CD4-positive, alpha-beta T cell treated with Interleukin-12 subunit alpha and Interleukin-12 subunit beta, for 1 hour (primary cell): ENCODE measurements around the gene GCK.
"Not testable (repeated sequence)": the region's sequence is repeated elsewhere in the genome, so short reads cannot be mapped to it uniquely, and the experiment has no call there.

Source experiments
- DNase-seq: peaks from one replicate; pipeline ENCODE4 v3.0.0-alpha.2; 2020

Gene GCK

DNA sequence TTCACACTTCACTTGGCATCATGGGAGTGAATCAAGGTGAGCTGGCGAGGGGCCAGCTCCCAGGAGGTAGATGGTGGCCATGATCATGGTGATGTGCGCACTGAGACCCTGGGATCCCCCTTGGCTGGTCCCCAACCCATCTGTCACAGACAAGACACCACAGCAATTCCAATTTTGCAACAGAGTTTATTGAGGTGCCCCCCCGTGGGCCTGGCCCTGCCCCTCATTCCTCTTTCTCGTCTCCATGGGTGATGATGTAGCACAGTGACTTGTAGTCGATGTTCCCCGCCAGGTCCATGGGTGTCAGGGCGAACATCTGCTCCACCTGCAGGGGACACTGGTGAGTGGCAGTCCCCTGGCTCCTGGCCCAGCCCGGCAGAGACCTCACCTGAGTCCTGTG lies 50.5 kb downstream of the GCK start:
- DNase-seq: no peak

DNA sequence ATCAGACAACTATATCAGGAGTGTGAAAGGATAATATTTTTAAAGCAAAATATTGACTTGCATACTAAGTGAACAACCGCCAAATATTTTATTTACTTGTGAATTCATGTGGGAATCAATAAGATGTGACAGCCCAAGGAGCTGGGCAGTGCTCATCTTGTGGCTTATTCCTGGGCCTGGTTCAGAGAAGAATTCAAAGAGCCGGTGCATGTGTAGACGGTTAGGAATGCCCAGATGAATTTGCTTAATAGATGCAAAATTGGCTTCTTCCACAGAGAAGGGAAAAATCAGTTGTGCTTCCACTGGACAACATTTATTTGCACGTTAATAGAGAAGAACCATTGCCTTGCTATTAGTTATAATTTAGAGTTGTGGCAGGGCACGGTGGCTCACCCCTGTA lies 52.5 kb downstream of the GCK start:
- DNase-seq: no peak

DNA sequence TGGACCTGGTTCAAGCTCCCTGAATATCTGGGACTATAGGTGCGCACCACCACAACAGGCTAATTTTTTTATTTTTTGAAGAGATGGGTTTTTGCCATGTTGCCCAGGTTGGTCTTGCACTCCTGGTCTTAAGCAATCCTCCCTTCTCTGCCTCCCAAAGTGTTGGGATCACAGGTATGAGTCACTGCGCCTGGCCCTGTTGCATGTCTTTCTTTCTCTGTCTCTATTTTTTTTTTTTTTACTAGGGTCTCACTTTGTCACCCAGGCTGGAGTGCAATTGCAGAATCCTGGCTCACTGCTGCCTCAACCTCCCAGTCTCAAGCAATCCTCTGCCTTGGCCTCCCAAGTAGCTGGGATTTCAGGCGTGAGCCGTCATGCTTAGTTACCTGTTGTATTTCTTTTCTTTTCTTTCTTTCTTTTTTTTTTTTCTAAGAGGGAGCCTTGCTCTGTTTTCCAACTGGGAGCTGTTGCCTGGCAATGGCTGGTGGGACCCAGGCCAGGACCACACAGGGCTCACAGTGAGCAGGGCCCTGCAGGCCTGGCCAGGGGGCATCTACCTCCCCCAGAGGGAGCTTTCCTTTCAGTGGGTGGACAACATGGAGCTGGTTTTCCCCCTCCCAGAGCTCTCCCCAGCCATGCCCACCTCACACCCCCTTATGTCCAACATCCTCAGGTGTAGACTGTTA lies 54.2 kb downstream of the GCK start:
- DNase-seq: no peak

DNA sequence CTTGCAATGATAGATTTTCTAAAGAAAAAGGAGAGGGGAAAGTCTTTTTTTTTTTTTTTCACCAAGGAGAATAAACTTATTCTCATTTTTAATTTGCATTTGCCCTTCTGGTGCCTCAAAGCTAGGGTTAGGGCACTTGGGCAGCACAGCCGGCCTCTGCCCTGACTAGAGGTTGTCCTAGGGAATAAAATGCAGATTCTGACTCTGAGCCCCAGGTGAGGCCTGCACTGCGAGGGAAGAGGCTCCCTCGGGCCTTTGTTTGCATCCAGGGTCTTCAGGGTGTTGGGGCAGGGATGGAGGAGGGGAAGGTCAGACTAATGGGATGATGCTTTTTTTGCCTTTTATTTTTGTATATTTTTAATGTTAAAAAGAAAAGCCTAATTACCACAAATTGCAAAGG lies 55.9 kb downstream of the GCK start:
- DNase-seq: no peak

- DNase-seq: no peak
These were observed 57.2 kb downstream of the GCK start for GRCh38 chr7:44132039-44132438.

GRCh38 chr7:44131173-44132029 lies 57.8 kb downstream of the GCK start:
- no peak for DNase-seq

- no peak for DNase-seq
These were observed 60.3 kb downstream of the GCK start for GRCh38 chr7:44128721-44129582.

DNA sequence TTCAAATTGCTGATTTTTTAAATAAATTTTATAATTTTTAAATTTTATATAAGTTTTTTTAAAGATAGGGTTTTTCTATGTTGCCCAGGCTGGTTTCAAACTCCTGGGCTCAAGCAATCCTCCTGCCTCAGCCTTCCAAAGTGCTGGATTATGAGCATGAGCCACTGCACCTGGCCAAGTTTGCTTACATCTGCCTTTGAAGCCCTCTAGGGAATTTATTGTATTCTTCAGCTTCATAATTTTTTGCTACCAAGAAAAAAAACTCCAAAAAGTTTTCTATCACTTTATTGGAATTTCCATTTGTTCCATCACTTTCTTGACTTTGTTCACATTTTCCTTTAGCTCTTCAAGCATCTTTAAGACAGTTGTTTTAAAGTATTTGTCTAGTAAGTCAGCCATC lies 62.1 kb downstream of the GCK start:
- DNase-seq: no peak

DNA sequence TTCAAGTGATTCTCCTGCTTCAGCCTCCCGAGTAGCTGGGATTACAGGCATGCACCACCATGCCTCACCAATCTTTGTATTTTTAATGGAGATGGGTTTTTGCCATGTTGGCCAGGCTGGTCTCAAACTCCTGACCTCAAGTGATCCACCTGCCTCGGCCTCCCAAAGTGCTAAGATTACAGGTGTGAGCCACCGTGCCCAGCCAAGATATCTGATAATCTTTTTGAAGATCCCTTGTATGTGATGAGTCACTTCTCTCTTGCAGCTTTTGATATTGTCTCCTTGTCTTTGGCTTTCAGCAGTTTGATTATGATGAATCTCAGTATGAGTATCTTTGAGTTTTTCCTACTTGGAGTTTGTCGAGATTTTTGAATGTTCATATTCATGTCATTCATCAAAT lies 62.7 kb downstream of the GCK start:
- DNase-seq: not testable (repeated sequence)

DNA sequence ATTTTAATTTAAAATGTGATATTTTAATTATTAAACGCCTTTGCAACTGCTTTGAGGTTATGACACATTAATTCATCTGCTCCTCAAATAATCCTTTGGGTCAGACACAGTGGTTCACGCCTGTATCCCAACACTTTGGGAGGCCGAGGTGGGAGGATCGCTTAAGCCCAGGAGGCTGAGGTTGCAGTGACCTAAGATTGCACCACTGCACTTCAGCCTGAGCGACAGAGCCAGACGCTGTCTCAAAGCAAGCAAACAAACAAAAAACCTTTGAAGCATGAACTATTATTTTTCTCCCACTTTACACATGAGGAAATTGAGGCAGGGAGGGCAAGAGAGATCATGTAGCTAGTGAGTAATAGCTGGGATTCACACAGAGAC lies 64.4 kb downstream of the GCK start:
- no peak for DNase-seq

DNA sequence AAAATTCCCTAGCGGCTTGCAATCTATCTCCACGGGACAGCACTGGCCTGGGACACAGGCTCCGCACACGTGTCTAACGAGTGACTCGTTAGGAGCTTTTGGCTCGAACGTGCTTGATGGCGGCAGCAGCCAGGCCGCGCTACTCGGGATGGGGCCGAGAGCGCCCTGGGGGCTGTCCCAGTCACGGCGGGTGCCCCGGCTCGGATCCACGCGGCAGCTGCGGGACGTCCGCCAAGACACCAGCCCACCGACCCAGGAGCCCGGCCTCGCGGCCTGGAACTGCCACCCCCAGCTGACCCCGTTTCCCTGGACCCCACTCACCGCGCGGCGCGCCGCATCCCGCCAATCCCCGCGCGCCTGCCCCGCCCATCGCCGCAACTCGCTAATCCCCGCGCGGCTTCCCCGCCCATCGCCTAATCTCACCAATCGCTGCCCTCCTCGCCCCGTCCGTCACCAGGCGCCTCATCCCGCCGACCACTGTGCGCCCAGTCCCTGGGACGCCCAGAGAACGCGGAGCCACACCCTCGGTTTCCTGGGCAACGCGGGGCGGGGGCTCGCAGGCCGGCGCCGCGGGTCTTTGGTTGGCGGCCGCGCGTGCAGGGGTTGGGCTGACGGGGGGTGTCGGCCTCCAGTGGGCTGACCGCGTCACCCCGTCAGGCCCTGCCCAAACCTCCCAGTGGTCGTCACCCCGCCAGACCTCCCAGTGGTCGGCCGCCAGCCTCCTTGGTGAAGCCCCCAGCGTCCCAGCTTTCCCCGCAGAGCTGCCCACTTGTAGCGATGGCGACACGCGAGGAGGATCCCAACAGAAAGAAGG lies 65.8 kb downstream of the GCK start, which contains the start of gene POLD2:
Gene POLD2, minus strand, starts transcription at position 359 of the 814 bp plus-strand sequence. CDS start 1,495 bp downstream, outside the sequence.
- DNase-seq: peak; percentile 97

DNA sequence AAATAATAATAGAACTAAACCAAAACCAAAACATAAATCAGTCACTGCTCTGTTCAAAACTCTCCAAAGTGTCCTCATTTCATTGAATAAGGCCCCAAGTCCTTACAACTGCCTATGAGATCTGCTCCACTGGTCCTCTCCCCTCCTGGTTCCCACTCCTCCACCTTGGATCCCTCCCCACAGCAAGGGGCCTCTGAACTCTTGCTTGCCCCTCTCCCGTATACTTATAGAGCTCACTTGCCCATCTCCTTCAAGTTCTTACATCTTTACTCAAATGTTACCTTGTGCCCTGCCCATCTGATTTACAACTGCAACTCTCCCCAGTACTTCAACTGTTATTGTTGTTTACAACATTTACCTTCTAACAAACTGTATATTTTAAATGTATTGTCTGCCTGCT lies 66.7 kb downstream of the GCK start:
- DNase-seq: no peak

DNA sequence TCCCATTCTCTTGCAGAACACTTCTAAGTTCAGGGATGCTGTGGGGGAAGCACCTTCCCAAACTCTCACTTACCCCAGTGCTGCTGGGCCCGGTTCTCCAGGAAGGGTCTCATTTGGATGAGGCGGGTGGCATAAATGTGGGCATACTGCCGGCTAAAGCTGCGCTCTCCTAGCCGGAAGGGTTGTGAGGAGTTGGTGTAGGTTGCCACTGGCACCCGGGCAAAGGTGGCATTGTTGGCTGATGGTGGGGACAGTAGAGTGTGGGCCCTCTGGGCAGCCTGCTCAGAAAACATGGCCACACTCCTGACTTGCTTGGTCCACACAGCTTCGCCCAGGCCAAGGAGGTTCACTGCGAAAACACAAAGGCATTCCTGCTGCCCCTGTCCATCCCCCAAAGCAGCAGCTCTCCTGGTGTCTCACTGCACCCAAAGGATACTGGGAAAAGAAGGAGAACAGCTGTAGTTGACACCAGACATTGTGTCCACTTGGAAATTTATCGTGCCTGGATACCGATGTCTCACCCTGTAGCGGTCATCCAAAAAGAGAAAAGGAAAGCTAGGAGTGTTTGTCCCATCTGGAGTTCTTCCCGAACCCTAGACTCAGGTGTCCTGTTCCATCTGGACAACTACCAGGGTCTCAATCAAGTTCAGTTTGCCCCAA lies 67.3 kb downstream of the GCK start:
- no peak for DNase-seq

GRCh38 chr7:44120395-44120794 lies 68.8 kb downstream of the GCK start:
- no peak for DNase-seq

DNA sequence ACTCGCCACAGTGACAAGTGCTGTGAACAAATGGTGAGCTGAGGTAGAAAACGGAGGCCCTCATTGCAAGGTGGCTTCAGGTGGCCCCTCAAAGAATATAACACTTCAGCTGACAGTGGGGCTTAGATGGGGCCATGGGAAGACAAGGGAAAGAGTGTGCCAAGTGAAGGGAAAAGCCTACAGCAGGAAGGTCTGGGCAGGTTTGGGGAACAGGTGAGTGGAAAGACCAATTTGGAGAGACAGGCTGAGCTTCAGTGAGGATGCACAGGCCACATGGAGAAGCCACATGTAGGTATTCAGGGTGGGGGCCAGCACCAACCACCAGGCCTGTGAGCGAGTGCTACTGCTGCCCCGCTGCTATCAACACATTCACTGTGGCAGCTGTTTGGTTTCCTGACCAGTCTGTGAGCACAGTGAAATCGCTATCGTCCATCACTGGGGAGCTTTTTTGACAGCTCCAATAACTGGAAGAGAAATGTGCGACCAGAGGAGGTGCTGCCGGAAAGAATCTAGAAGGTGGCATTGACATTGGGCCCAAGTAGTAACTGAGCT lies 69.3 kb downstream of the GCK start:
- DNase-seq: no peak

DNA sequence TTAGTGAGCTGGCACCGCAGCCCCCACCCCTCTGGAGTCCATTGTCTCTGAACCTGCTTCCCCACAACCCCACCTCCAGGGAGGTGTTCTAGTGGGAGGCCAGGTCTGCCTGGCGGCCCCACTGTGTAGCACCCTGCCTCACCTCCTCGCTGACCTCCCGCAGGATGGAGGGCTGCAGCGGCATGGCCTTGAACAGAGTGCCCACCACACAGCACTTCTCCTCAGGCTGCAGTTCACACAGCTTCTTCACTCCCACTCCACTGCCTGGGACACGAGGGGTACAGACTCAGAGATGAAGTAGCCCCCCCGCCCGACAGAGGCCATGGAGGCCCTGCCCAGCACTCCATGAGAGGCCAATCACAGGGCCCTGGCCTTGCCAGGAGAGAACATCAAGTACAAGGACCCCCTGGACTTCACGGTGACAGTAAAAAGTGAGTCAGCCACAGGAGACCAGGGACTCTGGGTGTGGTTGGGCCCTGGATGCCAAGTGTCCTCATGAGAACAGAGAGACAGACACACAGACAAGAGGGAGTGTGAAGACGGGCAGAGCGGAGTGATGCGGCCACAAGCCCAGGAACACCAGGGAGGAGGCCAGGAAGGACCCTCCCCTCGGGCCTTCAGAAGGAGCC lies 71.3 kb downstream of the GCK start:
- DNase-seq: no peak

DNA sequence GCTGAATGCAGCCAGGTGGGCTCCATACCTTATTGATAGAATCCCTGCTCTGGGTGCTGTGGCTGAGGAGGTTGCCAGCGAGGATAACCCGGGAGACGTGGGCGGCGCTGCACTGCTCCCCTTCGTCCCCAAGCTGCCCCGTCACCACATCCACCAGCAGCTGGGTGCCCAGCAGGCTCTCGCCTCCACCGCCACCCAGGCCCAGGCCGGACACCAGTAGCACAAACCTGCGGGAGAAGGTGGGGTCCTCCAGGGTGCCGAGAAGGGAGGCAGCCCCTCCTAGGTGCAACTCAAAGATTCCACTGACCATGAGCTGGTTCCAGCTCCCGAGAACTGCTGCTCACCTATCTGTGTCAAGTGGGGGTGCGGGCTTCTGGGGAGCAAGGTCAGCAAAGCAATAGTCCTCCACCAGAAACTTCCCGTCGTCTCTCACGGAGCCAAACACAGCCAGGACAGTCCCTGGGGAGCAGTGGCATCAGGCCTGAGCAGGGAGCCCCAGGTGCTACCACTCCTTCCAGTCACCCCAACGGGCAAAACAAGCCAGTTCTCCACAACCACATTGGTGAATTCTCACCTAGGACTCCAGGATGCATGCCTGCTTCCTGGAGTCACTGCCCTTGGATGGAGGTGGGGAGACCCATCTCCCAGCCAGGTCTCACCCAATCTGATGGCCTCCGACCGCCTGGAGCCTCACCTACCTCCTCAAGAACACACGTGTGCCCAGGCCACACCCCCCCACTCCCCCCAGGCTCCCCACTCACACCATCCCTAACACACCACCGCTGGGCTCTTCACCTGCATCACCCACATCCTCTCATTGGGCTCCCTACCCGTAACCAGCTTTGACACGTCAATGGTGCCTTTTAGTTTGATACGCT lies 72.2 kb downstream of the GCK start:
- DNase-seq: no peak

DNA sequence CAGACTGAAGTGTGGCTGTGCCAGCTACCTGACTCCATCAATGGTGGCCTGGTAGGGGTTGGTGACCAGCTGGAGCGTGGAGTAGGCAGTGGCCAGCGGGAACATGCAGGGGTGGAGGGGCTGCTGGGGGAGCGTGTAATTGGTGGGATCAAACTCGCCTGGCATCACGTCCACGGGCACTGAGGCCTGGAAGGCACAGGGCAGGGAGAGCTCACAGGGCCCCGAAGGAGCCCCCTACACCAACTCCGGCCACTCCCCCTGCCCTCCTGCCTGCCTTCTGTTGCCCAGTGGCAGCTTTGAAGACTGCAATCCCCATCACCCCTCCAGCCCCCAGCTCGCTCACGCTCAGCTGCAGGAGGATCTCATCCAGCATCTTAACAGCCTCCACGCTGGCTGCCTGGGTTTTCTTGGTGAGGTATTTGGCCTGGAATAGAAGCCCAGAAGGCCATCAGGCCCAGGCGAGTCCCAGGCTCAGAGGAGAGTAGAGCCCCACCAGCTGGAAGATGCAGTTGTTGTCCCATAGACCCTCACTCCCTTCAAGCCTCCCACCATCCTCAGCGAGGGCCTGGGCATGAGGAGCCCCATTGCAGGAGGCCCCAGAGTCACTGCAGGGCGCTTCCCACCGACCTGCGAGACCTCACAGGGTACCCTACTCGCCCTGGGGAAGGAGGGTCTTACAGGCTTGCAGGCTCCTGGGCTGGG lies 73.0 kb downstream of the GCK start:
- DNase-seq: no peak

DNA sequence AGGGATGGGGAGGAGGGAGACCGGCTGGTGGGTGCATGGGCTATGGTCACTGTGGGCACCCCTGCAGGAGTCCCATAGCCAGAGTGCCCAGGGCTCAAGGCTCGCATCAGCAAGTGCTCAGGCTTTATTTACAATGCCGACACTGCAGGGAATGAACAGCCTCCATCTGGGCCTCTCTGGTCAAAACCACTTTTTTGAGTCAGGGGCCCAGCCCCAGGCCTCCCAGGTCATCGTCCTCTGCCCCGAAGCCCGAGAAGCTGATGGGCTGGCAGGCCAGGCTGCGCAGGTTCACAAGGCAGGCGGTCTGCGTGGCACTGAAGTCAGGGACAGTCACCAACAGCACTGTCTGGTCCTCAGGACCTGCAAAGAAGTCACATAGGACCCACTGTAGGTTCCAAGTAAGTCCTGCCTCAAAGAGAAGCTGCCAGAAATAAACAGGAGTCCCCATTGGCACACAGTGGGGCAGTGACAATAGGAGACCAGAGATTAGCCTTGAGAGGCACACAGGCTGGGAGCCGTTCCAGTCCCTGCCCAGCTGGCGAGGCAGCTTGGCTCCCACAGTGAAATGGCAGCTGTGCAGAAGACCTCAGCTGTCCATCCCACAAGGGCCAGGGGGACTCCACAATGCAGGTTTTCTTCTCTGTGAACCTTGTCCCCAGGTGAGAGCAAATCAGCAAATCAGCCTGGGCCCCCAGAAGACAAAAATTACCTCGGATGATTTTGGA lies 74.5 kb downstream of the GCK start:
- no peak for DNase-seq
